CD4-positive, alpha-beta T cell treated with Interferon gamma for 1 hour (primary cell): ENCODE data around the gene RBM4.
A peak's percentile ranks its signal among the peaks of the same experiment; 100 is the strongest.
"Not testable (repeated sequence)": the region's sequence is repeated elsewhere in the genome, so short reads cannot be mapped to it uniquely, and the experiment has no call there.

Source experiments
- DNase-seq: peaks from one replicate; pipeline ENCODE4 v3.0.0-alpha.2; 2020

Gene RBM4

DNA sequence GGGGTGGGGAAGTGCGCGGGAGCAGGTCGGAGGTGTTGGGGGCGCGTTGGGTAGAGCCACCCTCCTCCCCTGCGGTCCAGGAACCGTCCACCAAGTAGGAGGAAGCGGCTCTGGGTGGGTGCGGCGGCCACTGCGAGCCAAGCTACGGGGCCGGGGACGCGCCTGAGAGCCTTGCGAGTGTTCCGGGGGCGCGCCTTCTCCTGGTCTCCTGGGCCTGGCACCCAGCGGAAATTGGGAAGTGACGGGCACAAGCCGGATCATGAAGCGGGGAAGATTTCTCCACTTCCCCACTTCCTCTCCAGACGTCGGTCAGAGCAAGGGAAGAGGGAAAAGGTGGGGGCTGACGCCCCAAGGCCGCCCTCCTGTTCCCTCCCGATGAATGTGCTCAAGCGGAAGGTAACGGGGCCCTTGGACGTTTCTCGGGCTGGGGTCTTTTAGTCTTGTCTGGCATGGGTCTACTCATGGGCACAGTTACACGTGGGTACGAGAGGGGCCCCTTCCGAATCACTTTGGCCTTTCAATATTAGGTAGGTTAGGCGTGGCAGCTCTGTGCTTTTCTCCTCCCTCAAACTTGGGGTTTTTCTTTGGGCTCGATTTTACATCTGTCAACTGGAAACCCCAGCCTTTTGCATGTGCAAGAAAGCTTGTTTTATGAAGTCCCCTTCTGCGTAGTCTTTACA, 21.2 kb upstream of the RBM4 start:
- no peak for DNase-seq

- DNase-seq, result peak; percentile 59
These were observed 19.4 kb upstream of the RBM4 start for GRCh38 chr11:66619080-66619554.

DNA sequence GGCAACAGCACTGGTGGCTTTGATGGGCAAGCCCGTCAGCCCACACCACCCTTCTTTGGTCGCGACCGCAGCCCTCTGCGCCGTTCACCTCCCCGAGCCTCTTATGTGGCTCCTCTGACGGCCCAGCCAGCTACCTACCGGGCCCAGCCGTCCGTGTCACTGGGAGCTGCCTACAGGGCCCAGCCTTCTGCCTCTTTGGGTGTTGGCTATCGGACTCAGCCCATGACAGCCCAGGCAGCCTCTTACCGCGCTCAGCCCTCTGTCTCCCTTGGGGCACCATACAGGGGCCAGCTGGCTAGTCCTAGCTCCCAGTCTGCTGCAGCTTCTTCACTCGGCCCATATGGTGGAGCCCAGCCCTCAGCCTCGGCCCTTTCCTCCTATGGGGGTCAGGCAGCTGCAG, 14.1 kb upstream of the RBM4 start:
- DNase-seq, result no peak

DNA sequence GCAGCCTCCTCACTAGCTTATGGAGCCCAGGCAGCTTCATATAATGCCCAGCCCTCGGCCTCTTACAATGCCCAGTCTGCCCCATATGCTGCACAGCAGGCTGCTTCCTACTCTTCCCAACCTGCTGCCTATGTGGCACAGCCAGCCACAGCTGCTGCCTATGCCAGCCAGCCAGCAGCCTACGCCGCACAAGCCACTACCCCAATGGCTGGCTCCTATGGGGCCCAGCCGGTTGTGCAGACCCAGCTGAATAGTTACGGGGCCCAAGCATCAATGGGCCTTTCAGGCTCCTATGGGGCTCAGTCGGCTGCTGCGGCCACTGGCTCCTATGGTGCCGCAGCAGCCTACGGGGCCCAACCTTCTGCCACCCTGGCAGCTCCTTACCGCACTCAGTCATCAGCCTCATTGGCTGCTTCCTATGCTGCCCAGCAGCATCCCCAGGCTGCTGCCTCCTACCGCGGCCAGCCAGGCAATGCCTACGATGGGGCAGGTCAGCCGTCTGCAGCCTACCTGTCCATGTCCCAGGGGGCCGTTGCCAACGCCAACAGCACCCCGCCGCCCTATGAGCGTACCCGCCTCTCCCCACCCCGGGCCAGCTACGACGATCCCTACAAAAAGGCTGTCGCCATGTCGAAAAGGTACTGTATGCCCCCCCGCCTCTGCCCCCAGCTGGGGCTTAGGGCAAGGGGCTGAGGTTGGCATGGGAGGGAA, 13.3 kb upstream of the RBM4 start:
- no peak for DNase-seq

DNA sequence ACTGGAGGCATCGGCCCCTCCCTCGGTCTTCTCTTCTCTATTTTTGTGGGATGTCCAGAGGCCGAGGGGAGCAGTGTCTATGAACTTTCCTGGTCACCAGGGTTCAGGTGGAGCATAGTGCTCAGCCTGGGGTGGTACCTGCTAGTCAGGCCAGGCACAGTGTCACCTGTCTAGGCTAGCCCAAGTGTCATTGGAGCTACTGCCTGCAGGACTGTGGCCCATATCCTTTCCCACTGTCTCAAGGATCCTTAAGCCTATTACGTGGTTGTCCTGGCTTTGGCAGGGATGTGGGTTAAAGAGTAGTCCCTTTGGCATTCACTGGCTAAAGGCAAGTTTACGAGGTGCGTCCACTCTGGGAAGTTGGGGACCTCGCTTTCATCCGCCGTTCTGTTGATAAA, 12.8 kb upstream of the RBM4 start:
- DNase-seq, result no peak

DNA sequence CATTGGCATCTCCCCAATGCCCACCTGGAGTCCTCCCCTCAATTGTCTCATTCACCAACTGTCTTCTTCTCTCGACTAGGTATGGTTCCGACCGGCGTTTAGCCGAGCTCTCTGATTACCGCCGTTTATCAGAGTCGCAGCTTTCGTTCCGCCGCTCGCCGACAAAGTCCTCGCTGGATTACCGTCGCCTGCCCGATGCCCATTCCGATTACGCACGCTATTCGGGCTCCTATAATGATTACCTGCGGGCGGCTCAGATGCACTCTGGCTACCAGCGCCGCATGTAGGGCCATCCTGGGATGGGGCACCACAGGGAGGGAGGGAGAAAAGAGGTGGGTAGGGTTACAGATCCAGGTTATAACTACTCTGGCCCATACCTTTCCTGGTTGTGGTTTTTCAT, 12.1 kb upstream of the RBM4 start:
- DNase-seq, result no peak

DNA sequence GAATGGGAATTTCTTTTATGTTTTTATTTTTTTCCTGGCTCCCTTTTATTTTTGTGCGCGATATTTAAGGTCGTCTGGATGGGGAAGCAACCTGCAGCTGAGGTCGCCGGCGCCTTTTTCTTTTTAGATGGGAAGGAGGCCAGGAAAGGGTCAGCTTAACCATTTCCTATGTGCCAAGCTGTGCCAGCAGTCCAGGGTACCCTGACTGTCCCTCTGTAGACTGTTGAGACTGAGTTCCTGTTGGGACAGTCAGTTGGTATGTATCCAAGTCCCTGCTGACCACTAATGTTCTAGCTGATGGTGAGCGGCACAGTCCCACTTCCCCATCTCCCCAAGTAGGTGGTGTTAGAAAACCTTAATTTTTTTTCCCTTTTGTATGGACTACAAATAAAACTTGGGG, 11.6 kb upstream of the RBM4 start:
- no peak for DNase-seq

GRCh38 chr11:66628061-66628603, 10.4 kb upstream of the RBM4 start:
- DNase-seq, result no peak

DNA sequence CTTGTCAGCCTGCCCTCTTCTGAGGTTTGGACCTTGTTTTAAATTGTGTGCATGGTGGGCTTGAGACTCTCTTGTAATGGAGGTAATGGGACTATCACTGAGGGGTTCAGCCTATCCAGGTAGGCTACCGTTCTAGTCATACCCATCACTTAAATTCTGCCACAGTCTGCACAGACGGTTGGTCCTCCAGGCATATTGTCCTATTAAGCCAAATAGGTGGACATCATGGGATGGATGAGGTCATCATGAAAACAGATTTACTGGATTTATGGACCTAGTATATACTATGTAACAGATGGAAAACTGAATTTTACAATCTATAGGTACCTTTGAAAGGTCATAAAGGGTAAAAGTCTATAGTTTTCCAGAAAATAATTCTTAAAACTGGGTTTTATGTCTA, 9.1 kb upstream of the RBM4 start:
- no peak for DNase-seq

GRCh38 chr11:66631883-66632282, 6.6 kb upstream of the RBM4 start:
- DNase-seq, result no peak

- no peak for DNase-seq
These were observed 5.6 kb upstream of the RBM4 start for GRCh38 chr11:66632952-66633351.

DNA sequence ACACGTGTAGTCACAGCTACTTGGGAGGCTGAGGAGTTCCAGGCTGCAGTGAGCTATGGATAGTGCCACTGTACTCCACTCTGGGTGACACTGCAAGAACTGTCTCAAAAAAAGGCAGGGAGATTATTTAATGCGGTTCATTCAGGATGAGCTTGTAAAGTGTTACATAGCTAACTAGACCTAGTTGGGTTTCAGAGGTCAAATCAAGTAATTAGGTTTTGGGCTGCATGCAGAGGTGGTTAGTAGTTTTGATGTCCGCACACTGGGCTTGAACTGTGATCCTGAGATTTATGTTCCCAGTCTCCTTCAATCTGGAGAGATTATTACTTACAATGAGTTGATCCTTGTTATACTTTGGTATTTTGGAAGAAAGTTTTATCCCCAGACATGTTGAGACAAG, 2.1 kb upstream of the RBM4 start:
- DNase-seq, result no peak

GRCh38 chr11:66637557-66638176, 836 bp upstream of the RBM4 start:
- no peak for DNase-seq

DNA sequence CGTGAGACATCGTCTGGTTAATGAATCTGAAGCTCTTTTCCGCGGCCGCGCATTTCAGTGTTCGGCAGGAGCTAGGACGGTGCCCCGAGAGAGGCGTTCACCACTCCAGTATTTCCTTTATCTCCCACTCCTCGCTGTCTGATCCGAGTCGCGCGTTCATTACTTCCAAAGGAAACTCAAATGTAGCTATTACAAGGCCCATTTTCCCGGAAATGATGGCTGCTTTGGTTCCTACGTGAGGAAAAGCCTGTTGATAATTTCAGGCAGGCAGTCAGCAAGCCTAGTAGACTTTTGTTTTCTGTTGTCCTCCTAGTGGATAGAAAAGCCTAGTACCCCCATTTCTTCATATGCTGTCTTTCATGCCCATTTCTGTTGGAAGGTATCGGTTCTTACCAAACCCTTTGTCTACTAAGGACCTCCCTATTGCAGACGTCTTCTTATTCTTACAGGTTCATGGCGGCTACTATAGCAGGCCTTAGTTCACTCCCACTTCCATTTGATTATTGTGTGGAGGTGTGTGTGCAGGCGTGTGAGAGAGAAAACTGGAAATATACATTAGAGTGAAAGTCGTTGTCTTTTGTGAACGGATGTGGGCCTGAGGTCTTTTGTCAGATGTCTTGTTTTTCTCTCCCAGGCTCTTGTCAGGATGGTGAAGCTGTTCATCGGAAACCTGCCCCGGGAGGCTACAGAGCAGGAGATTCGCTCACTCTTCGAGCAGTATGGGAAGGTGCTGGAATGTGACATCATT, 737 bp downstream of the RBM4 start:
- DNase-seq, result peak; percentile 13

DNA sequence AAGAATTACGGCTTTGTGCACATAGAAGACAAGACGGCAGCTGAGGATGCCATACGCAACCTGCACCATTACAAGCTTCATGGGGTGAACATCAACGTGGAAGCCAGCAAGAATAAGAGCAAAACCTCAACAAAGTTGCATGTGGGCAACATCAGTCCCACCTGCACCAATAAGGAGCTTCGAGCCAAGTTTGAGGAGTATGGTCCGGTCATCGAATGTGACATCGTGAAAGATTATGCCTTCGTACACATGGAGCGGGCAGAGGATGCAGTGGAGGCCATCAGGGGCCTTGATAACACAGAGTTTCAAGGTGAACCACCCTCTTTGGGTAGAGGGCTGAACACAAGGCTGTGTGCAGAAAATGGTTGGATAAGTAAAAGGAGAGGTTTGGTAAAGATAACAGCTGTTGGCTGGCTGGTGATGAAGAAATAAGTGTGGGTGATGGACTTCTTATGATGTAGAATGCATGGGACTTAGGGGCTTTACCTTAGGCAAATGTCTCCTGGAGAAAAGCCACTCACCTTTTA, 1.4 kb downstream of the RBM4 start:
- not testable (repeated sequence) for DNase-seq

GRCh38 chr11:66641834-66642233, 3.3 kb downstream of the RBM4 start:
- no peak for DNase-seq

DNA sequence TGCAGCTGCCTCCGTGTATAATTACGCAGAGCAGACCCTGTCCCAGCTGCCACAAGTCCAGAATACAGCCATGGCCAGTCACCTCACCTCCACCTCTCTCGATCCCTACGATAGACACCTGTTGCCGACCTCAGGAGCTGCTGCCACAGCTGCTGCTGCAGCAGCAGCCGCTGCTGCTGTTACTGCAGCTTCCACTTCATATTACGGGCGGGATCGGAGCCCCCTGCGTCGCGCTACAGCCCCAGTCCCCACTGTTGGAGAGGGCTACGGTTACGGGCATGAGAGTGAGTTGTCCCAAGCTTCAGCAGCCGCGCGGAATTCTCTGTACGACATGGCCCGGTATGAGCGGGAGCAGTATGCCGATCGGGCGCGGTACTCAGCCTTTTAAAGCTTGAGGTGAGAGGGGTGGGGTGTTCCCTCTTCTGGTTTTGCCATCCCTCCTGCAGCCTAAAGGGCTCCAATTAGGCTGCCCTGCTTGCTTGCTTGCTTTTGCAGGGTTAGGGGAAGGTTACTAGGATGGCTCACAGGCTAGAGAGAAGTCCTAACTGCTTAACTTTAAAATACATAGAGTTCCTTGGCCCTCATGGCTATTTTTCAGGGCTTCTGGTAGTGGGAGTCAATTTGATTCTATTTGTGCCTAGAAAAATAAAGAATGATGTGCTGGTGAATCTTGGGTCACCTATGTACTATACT, 5.4 kb downstream of the RBM4 start:
- DNase-seq, result no peak

DNA sequence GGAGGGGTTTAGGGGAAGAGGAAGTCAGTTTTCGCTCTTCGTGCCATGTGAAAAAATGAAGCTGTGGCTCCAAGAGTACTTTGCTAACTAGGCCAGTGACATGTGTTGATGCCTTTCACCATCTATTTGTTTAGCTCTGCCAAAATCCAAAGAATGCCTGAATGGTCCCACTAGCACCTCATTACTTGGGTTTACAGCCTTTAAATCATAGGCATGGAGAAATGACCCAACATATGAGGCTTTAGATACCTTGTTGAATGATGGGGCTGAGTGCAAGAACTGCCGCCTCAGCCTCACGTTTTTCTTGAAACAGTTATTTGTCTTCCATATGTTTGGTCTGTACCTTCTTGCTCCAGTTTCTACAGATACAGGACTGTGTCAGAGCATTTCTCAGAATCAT, 8.3 kb downstream of the RBM4 start:
- DNase-seq, result no peak

- no peak for DNase-seq
These were observed 11.4 kb downstream of the RBM4 start for GRCh38 chr11:66649903-66650302.

GRCh38 chr11:66651016-66651415, 12.5 kb downstream of the RBM4 start:
- no peak for DNase-seq

DNA sequence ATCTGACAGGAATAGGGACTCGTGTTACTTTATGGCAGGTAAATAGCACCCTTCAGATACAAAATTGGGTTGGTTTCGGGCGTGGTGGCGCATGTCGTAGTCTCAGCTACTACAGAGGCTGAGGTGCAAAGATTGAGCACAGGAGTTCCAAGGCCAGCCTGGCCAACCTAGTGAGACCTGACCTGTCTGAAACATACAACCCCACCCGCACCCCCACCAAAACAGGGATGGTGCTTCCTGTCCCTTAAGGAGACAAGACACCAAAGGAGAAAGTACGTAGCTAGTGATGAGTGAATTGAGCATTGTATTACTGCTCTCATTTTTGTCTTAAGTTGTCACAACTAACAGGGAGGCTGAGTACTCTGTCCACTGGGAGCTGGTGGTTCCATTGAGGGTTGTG, 14.1 kb downstream of the RBM4 start:
- no peak for DNase-seq

DNA sequence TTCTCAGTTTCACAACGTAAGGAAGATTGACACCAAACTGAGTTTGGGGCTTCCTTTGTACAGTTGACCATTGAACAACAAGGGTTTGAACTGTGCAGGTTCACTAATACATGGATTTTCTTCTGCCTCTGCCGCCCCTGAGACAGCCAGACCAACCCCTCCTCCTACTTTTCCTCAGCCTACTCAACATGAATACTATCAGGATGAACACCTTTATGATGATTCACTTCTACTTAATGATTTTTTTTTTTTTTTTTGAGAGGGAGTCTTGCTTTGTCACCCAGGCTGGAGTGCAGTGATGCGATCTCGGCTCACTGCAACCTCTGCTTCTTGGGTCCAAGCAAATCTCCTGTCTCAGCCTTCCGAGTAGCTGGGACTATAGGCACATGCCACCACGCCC, 14.6 kb downstream of the RBM4 start:
- no peak for DNase-seq
